DND-41 (cell line): Measurements from ENCODE around the gene SBNO1.
"Not testable (repeated sequence)": the region's sequence is repeated elsewhere in the genome, so short reads cannot be mapped to it uniquely, and the experiment has no call there.

Experiments
- ATAC-seq: fragments of 200-7000 bp; cut with Tn5 transposase; 3 replicates; pipeline ENCODE4 v1.9.1; 2021; ENCODE audit warnings: low read depth; ENCODE audit not compliant: insufficient read depth
- DNase-seq: peaks from one replicate; pipeline ENCODE4 v3.0.0-alpha.2; 2020
- H2AFZ ChIP-seq: 2 replicates; pipeline ENCODE4 v1.6.0; 2012; ENCODE audit warnings: low read depth, low read length
- H3K27ac ChIP-seq: 2 replicates; pipeline ENCODE4 v1.5.1; 2012; ENCODE audit warnings: low read length, inconsistent platforms
- H3K27me3 ChIP-seq: fragments of 200-600 bp; sonication (generic); 2 replicates; pipeline ENCODE4 v1.6.0; 2012; ENCODE audit warnings: low read length, mild to moderate bottlenecking, inconsistent platforms; ENCODE audit not compliant: insufficient read depth, poor library complexity
- H3K36me3 ChIP-seq: 2 replicates; pipeline ENCODE4 v1.5.1; 2012; ENCODE audit warnings: low read length, inconsistent platforms; ENCODE audit not compliant: insufficient read depth
- H3K4me1 ChIP-seq: 2 replicates; pipeline ENCODE4 v1.5.1; 2012; ENCODE audit warnings: mild to moderate bottlenecking, low read length; ENCODE audit not compliant: insufficient read depth
- H3K4me2 ChIP-seq: 2 replicates; pipeline ENCODE4 v1.6.0; 2012; ENCODE audit warnings: mild to moderate bottlenecking, moderate library complexity, low read length, inconsistent platforms; ENCODE audit not compliant: insufficient read depth
- H3K4me3 ChIP-seq, 2 experiments: fragments of 200-600 bp in 1 of 2; shearing (Covaris generic) in 1 of 2; 2 replicates each; pipeline ENCODE4 v1.5.1; 2012 to 2016; ENCODE audit warnings: inconsistent platforms in 2 of 2, low read length in 2 of 2, mild to moderate bottlenecking in 2 of 2, low read depth in 1 of 2, moderate library complexity in 1 of 2
- H3K79me2 ChIP-seq: 2 replicates; pipeline ENCODE4 v1.6.0; 2012; ENCODE audit warnings: low read length, inconsistent platforms; ENCODE audit not compliant: insufficient read depth
- H3K9ac ChIP-seq: 2 replicates; pipeline ENCODE4 v1.6.0; 2012; ENCODE audit warnings: low read depth, mild to moderate bottlenecking, inconsistent platforms, low read length, moderate library complexity
- H3K9me3 ChIP-seq: 2 replicates; pipeline ENCODE4 v1.5.1; 2012; ENCODE audit warnings: low read length, moderate library complexity, mild to moderate bottlenecking, inconsistent platforms; ENCODE audit not compliant: insufficient read depth, severe bottlenecking
- H4K20me1 ChIP-seq: 2 replicates; pipeline ENCODE4 v1.6.0; 2012; ENCODE audit warnings: low read length; ENCODE audit not compliant: insufficient read depth
- CTCF ChIP-seq: IDR thresholded peaks from 2 replicates; pipeline ENCODE4 v1.5.1; 2012; ENCODE audit warnings: borderline replicate concordance, low read length, moderate library complexity, mild to moderate bottlenecking; ENCODE audit not compliant: poor library complexity, severe bottlenecking; ENCODE audit errors: extremely low read depth
- EZH2 ChIP-seq: IDR thresholded peaks from 3 replicates; pipeline ENCODE4 v1.6.1; 2012; ENCODE audit warnings: borderline replicate concordance, low read depth, mild to moderate bottlenecking, moderate library complexity, low read length, inconsistent platforms; ENCODE audit not compliant: severe bottlenecking

SBNO1 gene

GRCh38 chr12:123250471-123251383, 113.9 kb downstream of the SBNO1 start:
- H3K4me2 ChIP-seq: no peak overlapping the region
- H3K9ac ChIP-seq: no peak overlapping the region
- H4K20me1 ChIP-seq: peaks cover 20% of the 10 kb centered on the region; the same call in 1 of the 2 replicates
- H2AFZ ChIP-seq: no peak overlapping the region
- H3K36me3 ChIP-seq: peaks cover 47% of the 10 kb centered on the region
- H3K79me2 ChIP-seq: peaks cover 68% of the 10 kb centered on the region
- no peak overlapping the region for H3K4me3 ChIP-seq
- H3K9me3 ChIP-seq: no peaks in the 10 kb centered on the region
- ATAC-seq (no peak), DNase-seq (no peak)
- no peaks in the 10 kb centered on the region for H3K4me1 ChIP-seq
- H3K27ac ChIP-seq: 0 out of 2 replicates have a peak overlapping the region, but pooled peaks have one; percentile 32
- no peaks in the 10 kb centered on the region for H3K27me3 ChIP-seq
- no peak for TF ChIP-seq CTCF
- TF ChIP-seq EZH2: no peak

- not testable (repeated sequence) for ATAC-seq
These were observed 115.5 kb downstream of the SBNO1 start for GRCh38 chr12:123248996-123249741.

GRCh38 chr12:123248129-123248528, 116.5 kb downstream of the SBNO1 start:
- H3K4me1 ChIP-seq, ATAC-seq, H3K4me3 ChIP-seq, H3K27me3 ChIP-seq, DNase-seq, H3K9me3 ChIP-seq, H3K27ac ChIP-seq, H3K9ac ChIP-seq, H3K4me2 ChIP-seq, H2AFZ ChIP-seq: not testable (repeated sequence)
- Histone ChIP-seq H3K79me2 (peaks cover 76% of the 10 kb centered on the region), H3K36me3 (peaks cover 29% of the 10 kb centered on the region), H4K20me1 (peaks cover 11% of the 10 kb centered on the region; the same call in 1 of the 2 replicates)

More at GRCh38 chr12:123248996-123249741, 115.5 kb downstream of the SBNO1 start:
- not testable (repeated sequence) for H3K9ac ChIP-seq, H3K27me3 ChIP-seq, DNase-seq, H3K27ac ChIP-seq, H3K4me1 ChIP-seq, H2AFZ ChIP-seq, H3K9me3 ChIP-seq, H3K4me2 ChIP-seq, H3K4me3 ChIP-seq
- peaks cover 79% of the 10 kb centered on the region for H3K79me2 ChIP-seq
- H4K20me1 ChIP-seq: peaks cover 19% of the 10 kb centered on the region; the same call in 1 of the 2 replicates
- peaks cover 35% of the 10 kb centered on the region for H3K36me3 ChIP-seq

GRCh38 chr12:123245678-123246077, 119.0 kb downstream of the SBNO1 start:
- TF ChIP-seq EZH2 (no peak), CTCF (no peak)
- peaks cover 5% of the 10 kb centered on the region; the same call in 1 of the 2 replicates for H4K20me1 ChIP-seq
- no peak overlapping the region for H2AFZ ChIP-seq
- ATAC-seq (no peak), DNase-seq (no peak)
- H3K27ac ChIP-seq: no peak overlapping the region
- H3K36me3 ChIP-seq: peaks cover 19% of the 10 kb centered on the region
- no peak overlapping the region for H3K4me2 ChIP-seq
- peaks cover 74% of the 10 kb centered on the region for H3K79me2 ChIP-seq
- no peaks in the 10 kb centered on the region for H3K27me3 ChIP-seq
- no peaks in the 10 kb centered on the region for H3K9me3 ChIP-seq
- no peaks in the 10 kb centered on the region for H3K4me1 ChIP-seq
- H3K9ac ChIP-seq: no peak overlapping the region
- H3K4me3 ChIP-seq: no peak overlapping the region
